ENCODE results near the gene ZNF212.

DNA sequence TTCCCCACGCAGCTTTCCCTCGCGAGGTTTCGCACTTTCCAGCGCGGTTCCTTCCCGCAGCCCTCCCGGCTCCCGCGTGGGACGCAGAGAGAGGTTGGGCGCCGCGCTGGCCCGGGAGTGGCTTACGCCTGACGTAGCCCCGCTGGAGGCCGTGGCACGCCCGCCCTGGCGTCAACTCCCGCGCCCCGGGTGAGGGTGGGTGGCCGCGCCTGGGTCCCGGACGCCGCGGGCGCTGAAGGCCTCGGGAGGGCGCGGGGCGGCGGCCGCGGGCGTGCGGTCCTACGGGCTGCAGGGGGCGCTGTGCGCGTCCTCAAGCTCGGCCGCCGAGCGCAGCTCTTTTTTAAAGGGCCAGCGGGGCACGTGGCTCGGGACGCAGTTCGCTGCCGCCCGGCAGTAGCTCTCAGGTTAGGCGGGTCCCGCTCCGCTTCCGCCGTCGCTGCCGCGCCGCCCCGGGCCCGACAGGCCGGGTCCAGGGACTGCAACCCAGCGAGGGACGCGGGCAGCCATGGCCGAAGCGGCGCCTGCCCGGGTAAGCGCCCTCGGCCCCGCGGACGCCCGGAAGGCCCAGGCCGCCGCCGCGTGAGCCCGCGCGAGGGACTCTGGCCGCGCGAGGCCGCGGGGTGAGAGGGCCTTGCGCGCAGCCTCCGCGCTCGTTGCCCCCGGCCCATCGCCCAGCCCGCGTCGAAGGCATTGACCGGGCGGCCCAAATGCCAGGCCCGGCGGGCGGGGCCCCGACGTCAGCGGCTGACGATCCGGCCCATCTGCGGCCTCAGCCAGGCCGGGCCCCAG, 22.6 kb downstream of the ZNF212 start, which contains the start of gene ZNF783:
- TF ChIP-seq, protein P1, sequence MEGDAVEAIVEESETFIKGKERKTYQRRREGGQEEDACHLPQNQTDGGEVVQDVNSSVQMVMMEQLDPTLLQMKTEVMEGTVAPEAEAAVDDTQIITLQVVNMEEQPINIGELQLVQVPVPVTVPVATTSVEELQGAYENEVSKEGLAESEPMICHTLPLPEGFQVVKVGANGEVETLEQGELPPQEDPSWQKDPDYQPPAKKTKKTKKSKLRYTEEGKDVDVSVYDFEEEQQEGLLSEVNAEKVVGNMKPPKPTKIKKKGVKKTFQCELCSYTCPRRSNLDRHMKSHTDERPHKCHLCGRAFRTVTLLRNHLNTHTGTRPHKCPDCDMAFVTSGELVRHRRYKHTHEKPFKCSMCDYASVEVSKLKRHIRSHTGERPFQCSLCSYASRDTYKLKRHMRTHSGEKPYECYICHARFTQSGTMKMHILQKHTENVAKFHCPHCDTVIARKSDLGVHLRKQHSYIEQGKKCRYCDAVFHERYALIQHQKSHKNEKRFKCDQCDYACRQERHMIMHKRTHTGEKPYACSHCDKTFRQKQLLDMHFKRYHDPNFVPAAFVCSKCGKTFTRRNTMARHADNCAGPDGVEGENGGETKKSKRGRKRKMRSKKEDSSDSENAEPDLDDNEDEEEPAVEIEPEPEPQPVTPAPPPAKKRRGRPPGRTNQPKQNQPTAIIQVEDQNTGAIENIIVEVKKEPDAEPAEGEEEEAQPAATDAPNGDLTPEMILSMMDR (conservative IDR thresholded peaks at IDR 0.05; ENCODE audit: low read depth, low read length), result peak; percentile 62
- TF ChIP-seq EZH2 (IDR thresholded peaks at IDR 0.05; ENCODE audit: low read length, unreplicated experiment) (no peak), EZH2phosphoT487 (IDR thresholded peaks at IDR 0.05; ENCODE audit: borderline replicate concordance, low read length) (no peak)

Measured in PC-3 (cell line).